Chondrocyte (in vitro differentiated cells): Measurements from ENCODE around the gene SEC22B. TPM values are rescaled to one million over a fixed set of nuclear protein-coding genes. Genes with fewer than 3 reads are reported as not detected.
"Not testable (repeated sequence)": the region's sequence is repeated elsewhere in the genome, so short reads cannot be mapped to it uniquely, and the experiment has no call there.

Source experiments
- DNase-seq: peaks from one replicate; pipeline ENCODE4 v3.0.0; 2021; ENCODE audit warnings: mixed read lengths, low spot score
- H3K27ac Mint-ChIP-seq: one replicate; pipeline ENCODE4 v1.8.0; 2021; ENCODE audit warnings: mild to moderate bottlenecking, moderate library complexity, mixed read lengths; ENCODE audit not compliant: unreplicated experiment
- H3K27me3 Mint-ChIP-seq: 2 replicates; pipeline ENCODE4 v1.8.0; 2021; ENCODE audit warnings: low read depth, mixed read lengths
- H3K36me3 Mint-ChIP-seq: 2 replicates; pipeline ENCODE4 v1.8.0; 2021; ENCODE audit warnings: low read depth, mixed read lengths
- H3K4me1 Mint-ChIP-seq: 2 replicates; pipeline ENCODE4 v1.8.0; 2021; ENCODE audit warnings: low read depth, mild to moderate bottlenecking, mixed read lengths
- H3K4me3 Mint-ChIP-seq: one replicate; pipeline ENCODE4 v1.8.0; 2021; ENCODE audit warnings: mild to moderate bottlenecking, moderate library complexity, mixed read lengths; ENCODE audit not compliant: unreplicated experiment
- H3K9me3 Mint-ChIP-seq: 2 replicates; pipeline ENCODE4 v1.8.0; 2021; ENCODE audit warnings: low read depth, mixed read lengths
- total RNA-seq: library from RNA; stranded (reverse); gene quantifications from 3 replicates; pipeline ENCODE4 v1.2.1, GENCODE V29; 2021
- TF ChIP-seq, protein P1 (sequence below): fragments of 200-600 bp; sonication (generic); IDR thresholded peaks from 2 replicates; pipeline ENCODE4 v1.5.0; 2021; ENCODE audit warnings: antibody characterized with exemption, mild to moderate bottlenecking, moderate library complexity

The SEC22B gene
- total RNA-seq, 1 donor from 2014 or later: 48.3 TPM

DNA sequence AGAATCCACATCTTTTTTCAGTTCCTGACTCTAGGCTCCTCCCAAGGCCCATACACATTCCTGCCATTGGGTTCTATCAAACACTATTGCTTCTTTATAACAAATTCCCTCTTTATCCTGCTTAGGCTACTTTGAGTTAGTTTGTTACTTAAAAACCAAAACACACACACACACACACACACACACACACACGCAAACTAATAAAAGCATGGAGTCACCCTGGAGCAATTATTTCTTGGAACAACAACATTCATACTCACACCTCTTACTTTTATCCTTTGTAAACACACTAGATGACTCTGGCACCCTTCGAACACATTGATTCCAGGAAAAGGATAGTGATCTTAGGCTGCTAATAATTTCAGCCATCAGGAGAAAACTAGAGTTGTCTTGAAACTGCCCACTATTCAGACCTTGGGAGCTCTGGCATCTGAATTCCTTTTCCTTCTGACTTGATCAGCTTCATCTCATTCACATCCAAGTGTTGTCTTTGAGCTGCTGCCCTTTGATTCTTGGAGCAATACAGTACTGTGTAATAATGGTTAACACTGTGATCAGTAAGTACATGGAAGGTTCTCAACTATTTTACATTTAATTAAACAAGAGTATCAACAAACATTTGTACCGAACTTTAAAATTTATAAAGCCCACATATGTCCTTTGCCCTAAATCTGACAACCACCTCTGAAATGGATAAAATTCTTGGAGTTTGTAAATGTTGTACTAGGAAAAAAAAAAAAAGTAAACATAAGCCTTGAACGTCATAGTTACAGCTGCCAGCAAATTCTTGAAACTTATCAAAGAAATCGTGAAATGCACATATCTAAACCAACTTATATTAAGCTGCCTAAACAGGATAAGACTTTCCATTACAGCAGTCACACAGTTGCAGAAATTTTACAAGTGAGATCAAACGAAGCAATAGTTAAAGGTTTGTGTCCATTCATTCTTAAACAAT lies 2.8 kb upstream of the SEC22B start:
- DNase-seq: no peak
- H3K4me3 Mint-ChIP-seq: no peak overlapping the region
- H3K9me3 Mint-ChIP-seq: no peaks in the 10 kb centered on the region
- peak overlapping the region; percentile 49 for H3K27ac Mint-ChIP-seq
- peaks cover 3% of the 10 kb centered on the region for H3K36me3 Mint-ChIP-seq
- no peaks in the 10 kb centered on the region for H3K27me3 Mint-ChIP-seq
- TF ChIP-seq, protein P1, sequence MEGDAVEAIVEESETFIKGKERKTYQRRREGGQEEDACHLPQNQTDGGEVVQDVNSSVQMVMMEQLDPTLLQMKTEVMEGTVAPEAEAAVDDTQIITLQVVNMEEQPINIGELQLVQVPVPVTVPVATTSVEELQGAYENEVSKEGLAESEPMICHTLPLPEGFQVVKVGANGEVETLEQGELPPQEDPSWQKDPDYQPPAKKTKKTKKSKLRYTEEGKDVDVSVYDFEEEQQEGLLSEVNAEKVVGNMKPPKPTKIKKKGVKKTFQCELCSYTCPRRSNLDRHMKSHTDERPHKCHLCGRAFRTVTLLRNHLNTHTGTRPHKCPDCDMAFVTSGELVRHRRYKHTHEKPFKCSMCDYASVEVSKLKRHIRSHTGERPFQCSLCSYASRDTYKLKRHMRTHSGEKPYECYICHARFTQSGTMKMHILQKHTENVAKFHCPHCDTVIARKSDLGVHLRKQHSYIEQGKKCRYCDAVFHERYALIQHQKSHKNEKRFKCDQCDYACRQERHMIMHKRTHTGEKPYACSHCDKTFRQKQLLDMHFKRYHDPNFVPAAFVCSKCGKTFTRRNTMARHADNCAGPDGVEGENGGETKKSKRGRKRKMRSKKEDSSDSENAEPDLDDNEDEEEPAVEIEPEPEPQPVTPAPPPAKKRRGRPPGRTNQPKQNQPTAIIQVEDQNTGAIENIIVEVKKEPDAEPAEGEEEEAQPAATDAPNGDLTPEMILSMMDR: no peak
- peaks cover 23% of the 10 kb centered on the region for H3K4me1 Mint-ChIP-seq

DNA sequence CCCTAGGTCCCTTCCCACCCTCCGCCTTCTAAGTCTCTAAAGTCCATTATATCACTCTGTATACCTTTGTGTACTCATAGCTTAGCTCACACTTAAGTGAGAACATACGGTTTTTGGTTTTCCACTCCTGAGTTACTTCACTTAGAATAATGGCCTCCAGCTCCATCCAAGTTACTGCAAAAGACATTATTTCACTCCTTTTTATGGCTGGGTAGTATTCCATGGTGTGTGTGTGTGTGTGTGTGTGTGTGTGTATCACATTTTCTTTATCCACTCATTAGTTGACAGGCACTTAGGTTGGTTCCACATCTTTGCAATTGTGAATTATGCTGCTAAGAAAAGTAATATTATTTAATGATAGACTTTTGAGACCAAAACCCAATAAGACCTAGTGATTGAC lies 1.7 kb upstream of the SEC22B start:
- H3K4me1 Mint-ChIP-seq: peaks cover 23% of the 10 kb centered on the region
- H3K4me3 Mint-ChIP-seq, H3K9me3 Mint-ChIP-seq: not testable (repeated sequence)

DNA sequence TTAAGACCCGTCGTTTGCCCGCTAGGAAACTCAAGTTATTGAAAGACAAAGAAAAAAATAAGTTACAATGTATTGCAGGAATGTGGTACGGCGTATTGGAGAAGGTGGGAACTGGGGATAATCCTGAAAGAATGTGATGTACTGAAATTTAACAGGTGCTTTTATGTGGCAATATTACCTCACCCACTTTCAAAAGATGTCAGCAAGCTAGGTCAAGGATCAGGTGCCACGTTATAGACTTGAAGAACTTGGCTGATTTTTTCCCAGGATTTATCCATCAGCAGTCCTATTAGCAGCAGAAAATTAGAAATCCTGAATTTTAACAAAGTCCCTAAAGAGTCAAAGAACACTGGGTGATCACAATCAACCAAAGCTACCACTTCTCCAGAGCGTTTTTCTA lies 632 bp downstream of the SEC22B start:
- Mint-ChIP-seq H3K4me3 (peak overlapping the region; percentile 98), H3K4me1 (peaks cover 20% of the 10 kb centered on the region), H3K27ac (peak overlapping the region; percentile 99)
- not testable (repeated sequence) for H3K9me3 Mint-ChIP-seq, H3K36me3 Mint-ChIP-seq, DNase-seq, H3K27me3 Mint-ChIP-seq

More for the DNA sequence above, 1.7 kb upstream of the SEC22B start:
- DNase-seq, H3K27ac Mint-ChIP-seq, H3K36me3 Mint-ChIP-seq, H3K27me3 Mint-ChIP-seq: not testable (repeated sequence)

DNA sequence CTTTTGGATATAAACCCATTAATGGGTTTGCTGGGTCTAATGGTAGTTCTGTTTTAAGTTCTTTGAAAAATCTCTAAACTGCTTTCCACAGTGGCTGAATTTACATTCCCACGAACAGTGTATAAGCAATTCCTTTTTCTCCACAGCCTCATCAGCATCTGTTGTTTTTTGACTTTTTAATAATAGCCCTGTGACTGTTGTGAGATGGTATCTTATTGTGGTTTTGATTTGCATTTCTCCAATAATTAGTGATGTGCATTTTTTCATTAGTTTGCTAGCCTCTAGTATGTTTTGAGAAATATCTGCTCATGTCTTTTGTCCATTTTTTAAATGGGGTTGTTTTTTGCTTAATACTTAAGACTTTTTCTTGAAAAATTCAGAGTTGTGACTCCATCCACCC lies 11.6 kb downstream of the SEC22B start:
- DNase-seq, H3K36me3 Mint-ChIP-seq, H3K9me3 Mint-ChIP-seq, H3K4me3 Mint-ChIP-seq, H3K4me1 Mint-ChIP-seq, H3K27me3 Mint-ChIP-seq, H3K27ac Mint-ChIP-seq: not testable (repeated sequence)

DNA sequence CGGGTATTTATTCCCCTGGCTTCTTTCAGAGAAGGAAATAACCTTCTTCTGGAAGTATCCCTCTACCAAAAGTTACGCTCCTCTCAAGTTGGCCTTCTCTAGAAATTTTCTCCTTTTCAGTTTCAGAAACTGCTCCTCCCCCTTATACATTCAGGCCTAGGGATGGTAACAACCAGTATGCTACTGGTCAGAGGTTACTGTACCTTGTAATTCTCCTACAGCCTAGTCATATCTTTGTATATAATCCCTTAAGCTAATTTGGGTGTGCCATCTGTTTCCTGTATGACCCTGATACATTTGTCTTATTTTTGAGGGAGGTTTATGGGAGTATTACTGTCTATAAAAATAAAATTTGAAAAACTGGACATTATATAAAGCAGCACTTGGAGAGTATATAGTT lies 14.3 kb downstream of the SEC22B start:
- DNase-seq, H3K4me1 Mint-ChIP-seq, H3K9me3 Mint-ChIP-seq, H3K36me3 Mint-ChIP-seq, H3K27ac Mint-ChIP-seq, H3K27me3 Mint-ChIP-seq, H3K4me3 Mint-ChIP-seq: not testable (repeated sequence)

DNA sequence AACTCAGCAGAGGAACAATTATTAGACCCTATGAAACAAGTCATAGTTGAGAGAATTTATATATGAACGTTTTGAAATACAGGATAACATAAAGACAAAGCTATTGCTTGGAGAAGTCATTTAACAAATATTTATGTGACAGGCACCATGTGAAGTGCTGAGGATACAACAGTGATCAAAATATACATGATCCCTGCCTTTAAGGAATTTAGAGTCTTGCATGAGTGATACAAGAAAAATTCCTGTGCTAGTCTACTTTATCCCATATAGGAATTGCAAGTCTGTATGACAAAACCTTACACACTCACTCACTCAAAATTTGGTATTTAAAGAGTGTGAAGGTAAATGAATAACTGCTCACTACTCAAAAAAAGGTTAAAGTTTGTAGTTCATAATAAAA lies 17.8 kb downstream of the SEC22B start:
- not testable (repeated sequence) for H3K27me3 Mint-ChIP-seq, H3K4me1 Mint-ChIP-seq, DNase-seq

DNA sequence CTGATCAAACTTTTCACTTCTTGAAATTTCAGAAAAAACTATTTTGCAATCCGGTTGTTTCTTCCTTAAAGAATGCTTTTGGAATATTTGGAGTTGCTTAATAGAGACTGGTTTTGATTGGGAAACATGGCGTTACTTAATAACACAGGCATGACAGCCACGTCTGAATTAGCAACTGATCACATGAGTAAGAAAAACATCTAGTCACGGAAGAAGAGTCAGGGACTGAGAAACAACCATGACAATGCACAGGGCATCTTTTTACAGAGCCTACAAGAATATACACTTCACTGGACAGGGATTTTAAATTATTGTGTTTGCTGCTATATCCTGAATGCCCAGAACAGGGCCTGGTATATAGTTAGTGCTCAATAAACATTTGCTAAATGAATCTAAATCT lies 18.2 kb downstream of the SEC22B start:
- not testable (repeated sequence) for H3K4me3 Mint-ChIP-seq, H3K9me3 Mint-ChIP-seq, DNase-seq, H3K36me3 Mint-ChIP-seq, H3K4me1 Mint-ChIP-seq, H3K27me3 Mint-ChIP-seq
- peak overlapping the region; percentile 69 for H3K27ac Mint-ChIP-seq

More for the DNA sequence above, 17.8 kb downstream of the SEC22B start:
- H3K36me3 Mint-ChIP-seq, H3K9me3 Mint-ChIP-seq, H3K27ac Mint-ChIP-seq, H3K4me3 Mint-ChIP-seq: not testable (repeated sequence)

DNA sequence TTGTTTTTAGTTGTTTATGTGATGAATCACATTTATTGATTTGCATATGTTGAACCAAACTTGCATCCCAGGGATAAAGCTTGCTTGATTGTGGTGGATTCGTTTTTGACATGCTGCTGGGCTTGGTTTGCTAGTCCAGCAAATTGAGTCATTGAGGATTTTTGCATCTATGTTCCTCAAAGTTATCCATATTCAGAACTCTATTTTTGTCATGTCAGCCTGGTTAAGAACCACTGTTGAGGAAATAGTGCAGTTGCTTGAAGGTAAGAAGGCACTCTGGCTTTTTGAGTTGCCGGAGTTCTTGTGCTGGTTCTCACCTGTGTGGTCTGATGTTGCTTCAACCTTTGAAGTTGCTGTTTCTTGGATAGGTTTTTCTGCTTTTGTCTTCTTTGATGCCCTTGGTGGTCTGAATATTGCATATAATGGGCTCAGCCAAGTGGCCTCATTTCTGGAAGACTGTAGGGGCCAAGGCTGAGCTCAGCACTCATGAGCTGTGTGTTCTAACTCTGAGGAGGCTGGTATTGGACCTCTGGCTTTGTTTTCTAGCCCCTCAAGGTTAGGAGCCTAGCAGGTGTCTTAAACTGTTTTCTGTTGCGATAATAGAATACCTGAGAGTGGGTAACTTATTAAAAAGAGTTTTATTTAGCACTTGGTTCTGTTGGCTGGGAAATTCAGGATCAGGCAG lies 26.0 kb downstream of the SEC22B start:
- not testable (repeated sequence) for H3K9me3 Mint-ChIP-seq, H3K4me3 Mint-ChIP-seq, H3K27ac Mint-ChIP-seq, DNase-seq, H3K36me3 Mint-ChIP-seq, H3K4me1 Mint-ChIP-seq, H3K27me3 Mint-ChIP-seq

DNA sequence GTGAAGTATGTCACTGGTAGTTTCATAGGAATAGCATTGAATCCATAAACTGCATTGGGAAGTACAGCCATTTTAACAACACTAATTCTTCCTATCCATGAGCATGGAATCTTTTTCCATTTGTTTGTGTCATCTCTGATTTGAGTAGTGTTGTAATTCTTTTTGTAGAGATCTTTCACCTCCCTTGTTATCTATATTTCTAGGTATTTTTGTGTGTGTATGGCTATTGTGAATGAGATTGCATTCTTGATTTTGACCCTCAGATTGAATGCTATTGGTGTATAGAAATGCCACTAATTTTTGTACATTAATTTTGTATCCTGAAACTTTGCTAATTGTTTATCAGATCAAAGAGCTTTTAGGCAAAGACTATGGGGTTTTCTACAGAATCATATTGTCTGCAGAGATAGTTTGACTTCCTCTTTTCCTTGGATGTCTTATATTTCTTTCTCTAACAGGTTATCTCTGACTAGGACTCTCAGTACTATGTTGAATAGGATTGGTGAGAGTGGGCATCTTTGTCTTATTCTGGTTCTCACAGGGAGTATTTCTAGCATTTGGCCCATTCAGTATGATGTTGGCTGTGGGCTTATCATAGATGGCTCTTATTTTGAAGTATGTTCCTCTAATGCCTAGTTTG lies 26.8 kb downstream of the SEC22B start:
- not testable (repeated sequence) for H3K9me3 Mint-ChIP-seq, H3K4me3 Mint-ChIP-seq, H3K4me1 Mint-ChIP-seq, DNase-seq, H3K27me3 Mint-ChIP-seq, H3K27ac Mint-ChIP-seq, H3K36me3 Mint-ChIP-seq
